Panc1 (cell line): ENCODE measurements around the gene CTDSPL2. TPM values are rescaled to one million over a fixed set of nuclear protein-coding genes. Genes with fewer than 3 reads are reported as not detected.

Source experiments
- ATAC-seq: fragments of 200-7000 bp; cut with Tn5 transposase; 2 replicates; pipeline ENCODE4 v1.9.1; 2020; ENCODE audit warnings: mild to moderate bottlenecking, moderate library complexity
- BruUV-seq: library from RNA; stranded (reverse); fragments of 400-500 nt; replicated peaks from 2 replicates; lab custom pipeline; 2021; lab: Mats Ljungman, UMichigan
- CTCF ChIA-PET: fragments of 300-600 bp; sonication (Branson Sonifier 250); formaldehyde crosslinking; loops from one replicate; lab custom pipeline; 2022; ENCODE audit warnings: antibody characterized with exemption; lab: Charles Lee
- POLR2A ChIA-PET: fragments of 300-600 bp; sonication (Branson Sonifier 250); formaldehyde crosslinking; loops from one replicate; lab custom pipeline; 2022; ENCODE audit warnings: antibody characterized with exemption; lab: Charles Lee
- DNase-seq: peaks from one replicate; pipeline ENCODE4 v3.0.0-alpha.2; 2010; ENCODE audit warnings: low read depth, low spot score
- H3K27ac ChIP-seq: 2 replicates; pipeline ENCODE4 v1.5.1; 2011; ENCODE audit warnings: mild to moderate bottlenecking, low read length, inconsistent platforms
- H3K27me3 ChIP-seq: fragments of 200-500 bp; sonication (Bioruptor generic); 2 replicates; pipeline ENCODE4 v1.6.0; 2014; ENCODE audit warnings: low read length, inconsistent platforms; ENCODE audit not compliant: control insufficient read depth, insufficient read depth
- H3K36me3 ChIP-seq: fragments of 200-500 bp; sonication (Bioruptor generic); 2 replicates; pipeline ENCODE4 v1.5.1; 2014; ENCODE audit warnings: inconsistent platforms, mild to moderate bottlenecking, low read length, moderate library complexity; ENCODE audit not compliant: control insufficient read depth, insufficient read depth
- H3K4me1 ChIP-seq: 2 replicates; pipeline ENCODE4 v1.5.1; 2011; ENCODE audit warnings: inconsistent platforms, mild to moderate bottlenecking, low read length, moderate library complexity; ENCODE audit not compliant: control insufficient read depth, insufficient read depth
- H3K4me3 ChIP-seq, 2 experiments: 2 replicates each; pipeline ENCODE4 v1.5.1; 2011 to 2012; ENCODE audit warnings: low read depth in 2 of 2, low read length in 2 of 2, mild to moderate bottlenecking in 2 of 2, inconsistent platforms in 1 of 2, moderate library complexity in 1 of 2
- H3K9me3 ChIP-seq: fragments of 200-500 bp; sonication (Bioruptor generic); 2 replicates; pipeline ENCODE4 v1.5.1; 2014; ENCODE audit warnings: low read depth, mild to moderate bottlenecking, inconsistent platforms, low read length, moderate library complexity; ENCODE audit not compliant: control insufficient read depth, insufficient read depth
- POLR2AphosphoS5 ChIP-seq: IDR thresholded peaks from 2 replicates; pipeline ENCODE4 v1.6.1; 2012; ENCODE audit warnings: mild to moderate bottlenecking, low read depth, low read length, moderate library complexity
- SIN3A ChIP-seq: IDR thresholded peaks from 2 replicates; pipeline ENCODE4 v1.6.1; 2012; ENCODE audit warnings: low read depth, mild to moderate bottlenecking, low read length, moderate library complexity, borderline replicate concordance; ENCODE audit not compliant: insufficient read depth
- TCF7L2 ChIP-seq: IDR thresholded peaks from 2 replicates; pipeline ENCODE4 v1.6.1; 2011; ENCODE audit warnings: mild to moderate bottlenecking, low read depth, low read length, inconsistent platforms
- in situ Hi-C: cut with HindIII; loops from 2 replicates; pipeline ENCODE4 v1.10.0; 2016; ENCODE audit warnings: low sequenced_read_pairs, low pct_unique_long_range_greater_than_20kb
- intact Hi-C: fragments of 100-400 bp; cut with micrococcal nuclease; formaldehyde crosslinking; loops from one replicate; pipeline ENCODE4 v1.10.0; 2022; ENCODE audit not compliant: unreplicated experiment
- total RNA-seq: library from RNA; stranded (reverse); gene quantifications from one replicate; pipeline ENCODE4 v1.2.1, GENCODE V29; 2021; ENCODE audit not compliant: unreplicated experiment
- TF ChIP-seq, protein P1 (sequence below), 2 experiments: IDR thresholded peaks; 2 replicates each; pipeline ENCODE4 v1.6.1; 2011 to 2012; ENCODE audit warnings: low read depth in 2 of 2, control low read depth in 1 of 2, low read length in 1 of 2, mild to moderate bottlenecking in 1 of 2, moderate library complexity in 1 of 2; ENCODE audit not compliant: insufficient read depth in 1 of 2
- TF ChIP-seq, protein P2 (sequence below): fragments of 450-650 bp; IDR thresholded peaks from 2 replicates; pipeline ENCODE4 v1.5.1; 2017; ENCODE audit warnings: mild to moderate bottlenecking

The CTDSPL2 gene
- total RNA-seq, 1 experiment from 2014 or later = 70.6 TPM

DNA sequence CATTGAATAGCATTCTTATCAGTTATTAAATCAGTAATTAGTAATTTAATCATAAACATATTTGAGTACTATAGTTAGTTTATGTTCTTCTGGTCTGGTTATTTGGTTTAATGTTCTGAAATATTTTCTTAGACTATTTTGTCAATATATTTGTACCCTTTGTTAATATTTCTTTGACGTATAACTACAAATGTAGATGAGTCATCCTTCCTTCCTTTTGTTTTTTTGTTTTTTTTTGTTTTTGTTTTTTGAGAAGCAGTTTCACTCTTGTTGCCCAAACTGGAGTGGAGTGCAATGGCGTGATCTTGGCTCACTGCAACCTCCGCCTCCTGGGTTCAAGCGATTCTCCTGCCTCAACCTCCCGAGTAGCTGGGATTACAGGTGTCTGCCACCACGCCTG is 92.1 kb downstream of the CTDSPL2 start:
- no peaks in the 10 kb centered on the region for H3K9me3 ChIP-seq
- H3K36me3 ChIP-seq = peaks cover 32% of the 10 kb centered on the region; the same call in 1 of the 2 replicates
- H3K4me3 ChIP-seq = no peak overlapping the region
- POLR2A ChIA-PET = no interaction called here
- DNase-seq = no peak
- TF ChIP-seq SIN3A (no peak), TCF7L2 (no peak), POLR2AphosphoS5 (no peak)
- TF ChIP-seq, protein P1, sequence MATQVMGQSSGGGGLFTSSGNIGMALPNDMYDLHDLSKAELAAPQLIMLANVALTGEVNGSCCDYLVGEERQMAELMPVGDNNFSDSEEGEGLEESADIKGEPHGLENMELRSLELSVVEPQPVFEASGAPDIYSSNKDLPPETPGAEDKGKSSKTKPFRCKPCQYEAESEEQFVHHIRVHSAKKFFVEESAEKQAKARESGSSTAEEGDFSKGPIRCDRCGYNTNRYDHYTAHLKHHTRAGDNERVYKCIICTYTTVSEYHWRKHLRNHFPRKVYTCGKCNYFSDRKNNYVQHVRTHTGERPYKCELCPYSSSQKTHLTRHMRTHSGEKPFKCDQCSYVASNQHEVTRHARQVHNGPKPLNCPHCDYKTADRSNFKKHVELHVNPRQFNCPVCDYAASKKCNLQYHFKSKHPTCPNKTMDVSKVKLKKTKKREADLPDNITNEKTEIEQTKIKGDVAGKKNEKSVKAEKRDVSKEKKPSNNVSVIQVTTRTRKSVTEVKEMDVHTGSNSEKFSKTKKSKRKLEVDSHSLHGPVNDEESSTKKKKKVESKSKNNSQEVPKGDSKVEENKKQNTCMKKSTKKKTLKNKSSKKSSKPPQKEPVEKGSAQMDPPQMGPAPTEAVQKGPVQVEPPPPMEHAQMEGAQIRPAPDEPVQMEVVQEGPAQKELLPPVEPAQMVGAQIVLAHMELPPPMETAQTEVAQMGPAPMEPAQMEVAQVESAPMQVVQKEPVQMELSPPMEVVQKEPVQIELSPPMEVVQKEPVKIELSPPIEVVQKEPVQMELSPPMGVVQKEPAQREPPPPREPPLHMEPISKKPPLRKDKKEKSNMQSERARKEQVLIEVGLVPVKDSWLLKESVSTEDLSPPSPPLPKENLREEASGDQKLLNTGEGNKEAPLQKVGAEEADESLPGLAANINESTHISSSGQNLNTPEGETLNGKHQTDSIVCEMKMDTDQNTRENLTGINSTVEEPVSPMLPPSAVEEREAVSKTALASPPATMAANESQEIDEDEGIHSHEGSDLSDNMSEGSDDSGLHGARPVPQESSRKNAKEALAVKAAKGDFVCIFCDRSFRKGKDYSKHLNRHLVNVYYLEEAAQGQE (IDR thresholded peaks at IDR 0.05; ENCODE audit: insufficient read depth in 1 of 2, low read depth in 2 of 2, low read length in 1 of 2) = no peak
- TF ChIP-seq, protein P2, sequence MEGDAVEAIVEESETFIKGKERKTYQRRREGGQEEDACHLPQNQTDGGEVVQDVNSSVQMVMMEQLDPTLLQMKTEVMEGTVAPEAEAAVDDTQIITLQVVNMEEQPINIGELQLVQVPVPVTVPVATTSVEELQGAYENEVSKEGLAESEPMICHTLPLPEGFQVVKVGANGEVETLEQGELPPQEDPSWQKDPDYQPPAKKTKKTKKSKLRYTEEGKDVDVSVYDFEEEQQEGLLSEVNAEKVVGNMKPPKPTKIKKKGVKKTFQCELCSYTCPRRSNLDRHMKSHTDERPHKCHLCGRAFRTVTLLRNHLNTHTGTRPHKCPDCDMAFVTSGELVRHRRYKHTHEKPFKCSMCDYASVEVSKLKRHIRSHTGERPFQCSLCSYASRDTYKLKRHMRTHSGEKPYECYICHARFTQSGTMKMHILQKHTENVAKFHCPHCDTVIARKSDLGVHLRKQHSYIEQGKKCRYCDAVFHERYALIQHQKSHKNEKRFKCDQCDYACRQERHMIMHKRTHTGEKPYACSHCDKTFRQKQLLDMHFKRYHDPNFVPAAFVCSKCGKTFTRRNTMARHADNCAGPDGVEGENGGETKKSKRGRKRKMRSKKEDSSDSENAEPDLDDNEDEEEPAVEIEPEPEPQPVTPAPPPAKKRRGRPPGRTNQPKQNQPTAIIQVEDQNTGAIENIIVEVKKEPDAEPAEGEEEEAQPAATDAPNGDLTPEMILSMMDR = no peak
- no peaks in the 10 kb centered on the region for H3K4me1 ChIP-seq
- CTCF ChIA-PET = no interaction called here
- intact Hi-C loops = no loop called here
- no TSS peak for BruUV-seq
- no peak overlapping the region for H3K27ac ChIP-seq
- ATAC-seq = no peak
- in situ Hi-C loops = no loop called here
- no peaks in the 10 kb centered on the region for H3K27me3 ChIP-seq

GRCh38 chr15:44525018-44525417 is 97.6 kb downstream of the CTDSPL2 start:
- H3K36me3 ChIP-seq = peaks cover 30% of the 10 kb centered on the region
- POLR2A ChIA-PET = interaction anchor here (0.7 kb wide), 1 partner anchor 200 kb away, joined by 5 read pairs; no protein-coding TSS in a partner anchor
- no peak overlapping the region for H3K4me3 ChIP-seq
- H3K27me3 ChIP-seq = no peaks in the 10 kb centered on the region
- in situ Hi-C loops = no loop called here
- H3K4me1 ChIP-seq = no peaks in the 10 kb centered on the region
- H3K27ac ChIP-seq = no peak overlapping the region
- no peaks in the 10 kb centered on the region for H3K9me3 ChIP-seq
- intact Hi-C loops = no loop called here
- TF ChIP-seq SIN3A = no peak
- TF ChIP-seq TCF7L2 = no peak
- CTCF ChIA-PET = no interaction called here
- TSS peak; percentile 38 for BruUV-seq
- ATAC-seq (no peak), DNase-seq (no peak)

- H3K27ac ChIP-seq = no peak overlapping the region
- in situ Hi-C loops (no loop called here), intact Hi-C loops (no loop called here)
- POLR2A ChIA-PET = no interaction called here
- no peaks in the 10 kb centered on the region for H3K27me3 ChIP-seq
- CTCF ChIA-PET = no interaction called here
- no peaks in the 10 kb centered on the region for H3K4me1 ChIP-seq
- TF ChIP-seq TCF7L2 = no peak
- no peak for TF ChIP-seq SIN3A
- TF ChIP-seq, protein P2 = no peak
- TF ChIP-seq, protein P1 (IDR thresholded peaks at IDR 0.05; ENCODE audit: insufficient read depth in 1 of 2, low read depth in 2 of 2, low read length in 1 of 2) = no peak
- no peak for TF ChIP-seq POLR2AphosphoS5
- H3K4me3 ChIP-seq = no peak overlapping the region
- ATAC-seq = no peak
- H3K36me3 ChIP-seq = peaks cover 20% of the 10 kb centered on the region
- DNase-seq = no peak
- no peaks in the 10 kb centered on the region for H3K9me3 ChIP-seq
- no TSS peak for BruUV-seq
These were observed 99.8 kb downstream of the CTDSPL2 start for GRCh38 chr15:44527241-44527640.
